Ishikawa (cell line): ENCODE data around the gene SOX14.

ENCODE experiments used
- CEBPB ChIP-seq: IDR thresholded peaks from 2 replicates; pipeline ENCODE4 v1.6.1; 2012
- EGR1 ChIP-seq: IDR thresholded peaks from 2 replicates; pipeline ENCODE4 v1.6.1; 2012
- EP300 ChIP-seq: IDR thresholded peaks from 2 replicates; pipeline ENCODE4 v1.6.1; 2012; ENCODE audit warnings: borderline replicate concordance
- FOXM1 ChIP-seq: IDR thresholded peaks from 2 replicates; pipeline ENCODE4 v1.6.1; 2012; ENCODE audit warnings: low read depth, borderline replicate concordance
- MAX ChIP-seq: IDR thresholded peaks from 2 replicates; pipeline ENCODE4 v1.6.1; 2012
- NFIC ChIP-seq: IDR thresholded peaks from 2 replicates; pipeline ENCODE4 v1.6.1; 2012
- RAD21 ChIP-seq: IDR thresholded peaks from 2 replicates; pipeline ENCODE4 v1.6.1; 2012; ENCODE audit warnings: low read depth
- REST ChIP-seq: IDR thresholded peaks from 2 replicates; pipeline ENCODE4 v1.6.1; 2012; ENCODE audit warnings: low read depth, mild to moderate bottlenecking
- TAF1 ChIP-seq: IDR thresholded peaks from 2 replicates; pipeline ENCODE4 v1.6.1; 2012; ENCODE audit warnings: low read depth, mild to moderate bottlenecking
- TCF12 ChIP-seq: IDR thresholded peaks from 2 replicates; pipeline ENCODE4 v1.6.1; 2012; ENCODE audit warnings: low read depth
- USF1 ChIP-seq: IDR thresholded peaks from 2 replicates; pipeline ENCODE4 v1.6.1; 2012
- YY1 ChIP-seq: IDR thresholded peaks from 2 replicates; pipeline ENCODE4 v1.6.1; 2012; ENCODE audit warnings: low read depth
- ZBTB7A ChIP-seq: IDR thresholded peaks from 2 replicates; pipeline ENCODE4 v1.6.1; 2012; ENCODE audit warnings: low read depth

GRCh38 chr3:137738710-137739109, 25.4 kb upstream of the SOX14 start:
- no peak for TF ChIP-seq REST
- TF ChIP-seq USF1: no peak
- TF ChIP-seq MAX: no peak
- TF ChIP-seq NFIC: no peak
- TF ChIP-seq TAF1: no peak
- no peak for TF ChIP-seq EGR1
- no peak for TF ChIP-seq EP300
- TF ChIP-seq CEBPB: no peak
- TF ChIP-seq YY1: no peak
- no peak for TF ChIP-seq ZBTB7A
- TF ChIP-seq RAD21: no peak
- TF ChIP-seq TCF12: no peak
- no peak for TF ChIP-seq FOXM1
